IMR-90 (cell line): ENCODE results near the gene HSBP1L1.

Experiments used
- CTCF ChIP-seq: conservative IDR thresholded peaks from 2 replicates; pipeline ENCODE4 v1.5.1; 2012; ENCODE audit warnings: mild to moderate bottlenecking, low read depth, low read length, improper control_type of control experiment
- NFE2L2 ChIP-seq: fragments of 150-350 bp; IDR thresholded peaks from 2 replicates; pipeline ENCODE4 v1.6.1; 2016; ENCODE audit warnings: low read depth, mild to moderate bottlenecking, low read length
- POLR2A ChIP-seq: IDR thresholded peaks from 2 replicates; pipeline ENCODE4 v1.6.1; 2012; ENCODE audit warnings: mild to moderate bottlenecking, low read depth, low read length

GRCh38 chr18:80012714-80013113 is 48.3 kb downstream of the HSBP1L1 start:
- TF ChIP-seq POLR2A (no peak), CTCF (no peak), NFE2L2 (no peak)
